HG02588 (cell line): ENCODE data around the gene CCNT2.
"Not testable (repeated sequence)": the region's sequence is repeated elsewhere in the genome, so short reads cannot be mapped to it uniquely, and the experiment has no call there.

Source experiments
- ATAC-seq: cut with Tn5 transposase; IDR thresholded peaks from one replicate; pipeline ENCODE4 v1.9.1; 2021; ENCODE audit warnings: mild to moderate bottlenecking, moderate library complexity; ENCODE audit not compliant: unreplicated experiment

Gene CCNT2

DNA sequence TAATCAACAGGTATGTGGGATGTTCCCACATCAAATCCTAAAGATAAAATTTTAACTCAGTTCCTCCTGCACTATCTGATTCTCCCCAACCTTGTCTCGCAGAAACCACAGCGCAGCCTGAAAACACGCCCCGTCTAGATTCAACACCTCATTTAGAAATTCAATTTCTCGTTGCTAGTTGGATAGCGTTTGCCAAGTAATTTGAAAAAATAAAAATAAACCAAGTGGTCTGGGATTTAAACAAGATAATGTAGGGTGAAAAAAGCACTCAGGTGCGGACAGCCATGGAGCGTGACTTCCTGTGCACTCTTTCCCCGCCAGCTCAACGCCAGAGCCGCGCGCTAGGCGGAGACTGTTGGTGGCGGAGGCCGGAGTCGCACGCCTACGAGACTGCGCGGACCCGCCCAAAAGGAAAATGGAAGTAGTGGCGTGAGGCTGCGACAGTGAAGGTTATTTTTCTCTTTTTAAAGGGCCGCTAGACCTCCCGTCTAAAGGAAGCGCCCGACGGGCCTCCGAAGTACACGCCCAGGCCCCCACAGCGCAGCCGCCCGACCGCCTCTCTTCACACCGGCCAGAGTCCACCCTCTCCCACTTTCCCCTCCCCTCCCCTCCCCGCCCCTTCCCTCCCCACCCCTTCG is 615 bp upstream of the CCNT2 start:
- ATAC-seq: peak; percentile 70

- peak; percentile 7 for ATAC-seq
Observed at GRCh38 chr2:134919341-134920210, 954 bp downstream of the CCNT2 start.

- ATAC-seq: no peak
Observed at GRCh38 chr2:134924912-134925311, 6.3 kb downstream of the CCNT2 start.

- ATAC-seq: no peak
Observed at GRCh38 chr2:134926231-134926931, 7.8 kb downstream of the CCNT2 start.

DNA sequence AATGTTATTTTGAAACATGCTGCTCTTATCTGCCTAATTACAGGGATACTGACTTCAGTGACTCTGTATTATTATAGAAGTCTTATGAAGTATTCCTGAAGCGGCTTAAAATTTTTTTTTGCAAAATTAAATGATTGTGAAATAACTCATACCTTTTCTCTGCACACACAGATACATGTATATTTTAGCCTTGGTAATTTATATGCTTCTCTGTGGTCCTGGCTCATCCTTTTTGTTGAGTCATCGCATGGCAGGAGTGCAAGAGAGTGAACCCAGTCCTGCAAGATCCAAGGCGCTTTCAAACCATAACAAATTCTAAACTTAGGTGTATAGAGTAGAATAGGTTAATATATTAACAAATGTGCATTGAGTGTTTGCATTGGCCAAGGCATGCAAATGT is 8.6 kb downstream of the CCNT2 start:
- no peak for ATAC-seq

GRCh38 chr2:134932864-134933526 is 14.4 kb downstream of the CCNT2 start:
- no peak for ATAC-seq

- no peak for ATAC-seq
Observed at GRCh38 chr2:134933732-134934131, 15.1 kb downstream of the CCNT2 start.

GRCh38 chr2:134934150-134934549 is 15.5 kb downstream of the CCNT2 start:
- ATAC-seq: no peak

GRCh38 chr2:134934641-134935040 is 16.0 kb downstream of the CCNT2 start:
- ATAC-seq: no peak

GRCh38 chr2:134936691-134937090 is 18.1 kb downstream of the CCNT2 start:
- no peak for ATAC-seq

DNA sequence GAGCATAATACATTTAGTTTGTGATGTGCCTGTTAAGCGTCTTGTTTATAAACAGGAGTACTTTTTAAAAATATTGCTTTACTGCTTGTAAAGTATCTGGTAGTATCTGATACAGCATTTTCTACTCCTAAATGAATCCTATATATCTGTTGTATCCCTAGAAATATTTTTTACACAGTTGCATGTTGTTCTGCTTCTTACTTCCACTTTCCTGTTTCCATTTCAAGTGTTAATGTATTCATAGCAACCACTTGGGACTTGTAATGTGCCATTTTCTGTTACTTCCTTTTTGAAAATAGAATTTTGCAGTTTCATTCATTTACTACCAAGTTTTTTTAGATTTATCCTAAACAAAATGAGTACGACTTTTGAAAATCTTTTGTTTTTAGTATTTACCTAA is 24.9 kb downstream of the CCNT2 start:
- ATAC-seq: peak; percentile 82

DNA sequence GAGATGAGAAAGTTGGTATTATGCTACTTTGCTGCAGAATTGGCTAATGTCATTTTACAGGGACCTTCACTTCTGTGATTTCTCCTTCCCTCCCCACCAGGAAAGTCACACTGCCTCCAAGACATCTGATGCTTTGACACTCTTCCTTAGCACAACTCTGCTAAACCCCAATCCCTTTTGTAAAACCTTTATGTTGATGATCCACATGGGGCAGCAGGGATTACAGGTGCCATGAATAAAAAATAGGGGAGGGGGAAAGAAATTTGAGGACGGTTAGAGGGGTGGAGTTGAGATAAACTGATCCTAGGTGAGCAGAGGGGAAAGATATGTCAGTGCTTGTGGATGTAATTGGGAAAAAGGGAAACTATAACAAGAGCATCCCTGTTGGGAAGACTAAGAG is 26.4 kb downstream of the CCNT2 start:
- no peak for ATAC-seq

DNA sequence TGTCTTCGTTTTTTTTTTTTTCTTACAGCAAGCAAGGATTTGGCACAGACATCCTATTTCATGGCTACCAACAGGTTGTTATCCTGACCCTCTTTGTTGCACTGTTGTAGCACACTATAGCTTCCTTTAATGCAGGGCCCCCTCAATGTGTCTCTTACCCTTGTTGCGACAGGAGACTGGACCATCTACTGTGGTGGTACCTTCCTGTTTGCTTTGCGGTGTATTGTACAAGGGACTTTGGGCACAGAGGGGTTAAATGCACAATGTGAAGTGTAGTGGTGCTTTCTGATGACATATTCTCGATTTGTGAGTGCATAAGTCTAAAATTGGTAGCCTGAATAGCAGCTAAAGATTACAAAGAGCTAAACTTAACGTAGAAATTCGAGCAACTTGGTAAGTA is 27.5 kb downstream of the CCNT2 start:
- no peak for ATAC-seq

DNA sequence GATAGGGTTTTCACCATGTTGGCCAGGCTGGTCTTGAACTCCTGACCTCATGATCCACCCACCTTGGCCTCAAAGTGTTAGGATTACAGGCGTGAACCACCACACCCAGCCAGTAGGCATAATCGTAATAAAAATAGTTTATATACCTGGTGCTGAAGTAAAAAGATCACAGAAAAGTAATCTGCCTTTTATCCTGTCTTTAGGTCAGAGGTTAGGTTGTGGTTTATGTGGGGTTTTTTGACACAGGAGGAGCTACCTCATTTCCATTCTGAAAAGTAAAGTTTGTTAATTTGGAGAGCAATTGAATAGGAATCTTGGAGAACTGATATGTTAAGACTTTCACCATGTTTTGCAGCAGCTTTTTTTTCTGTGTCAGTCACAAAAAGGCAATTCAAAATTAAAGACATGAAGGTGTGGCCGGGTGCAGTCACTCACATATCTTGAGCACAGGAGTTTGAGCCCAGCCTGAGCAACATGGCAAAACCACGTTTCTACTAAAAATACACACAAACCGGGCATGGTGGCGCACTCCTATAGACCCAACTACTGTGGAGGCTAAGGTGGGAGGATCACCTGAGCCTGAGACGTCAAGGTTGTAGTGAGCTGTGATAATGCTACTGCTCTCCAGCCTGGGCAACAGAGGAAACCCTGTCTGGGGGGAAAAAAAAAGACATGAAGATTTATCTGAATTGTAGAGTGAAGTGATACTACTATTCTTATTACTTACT is 31.5 kb downstream of the CCNT2 start:
- ATAC-seq: no peak

- ATAC-seq: no peak
Observed at GRCh38 chr2:134950886-134951285, 32.3 kb downstream of the CCNT2 start.

DNA sequence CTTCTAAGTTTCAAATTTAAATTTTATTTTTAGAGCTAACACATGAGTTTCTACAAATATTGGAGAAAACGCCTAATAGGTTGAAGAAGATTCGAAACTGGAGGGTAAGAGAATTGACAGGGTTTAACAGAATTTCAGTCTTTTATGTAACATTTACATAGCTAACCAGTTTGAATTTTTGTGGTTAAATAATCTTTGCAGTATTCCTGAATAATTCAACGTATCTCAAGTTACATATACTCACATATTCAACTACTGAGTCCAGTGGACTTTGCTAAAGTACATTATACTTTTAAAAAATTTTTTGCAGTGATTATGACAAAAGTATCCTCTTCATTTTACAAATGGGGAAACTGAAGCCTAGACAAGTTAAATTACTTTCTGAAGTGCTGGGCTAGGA is 34.0 kb downstream of the CCNT2 start:
- ATAC-seq: no peak

- ATAC-seq: no peak
Observed at GRCh38 chr2:134954065-134954464, 35.4 kb downstream of the CCNT2 start.

DNA sequence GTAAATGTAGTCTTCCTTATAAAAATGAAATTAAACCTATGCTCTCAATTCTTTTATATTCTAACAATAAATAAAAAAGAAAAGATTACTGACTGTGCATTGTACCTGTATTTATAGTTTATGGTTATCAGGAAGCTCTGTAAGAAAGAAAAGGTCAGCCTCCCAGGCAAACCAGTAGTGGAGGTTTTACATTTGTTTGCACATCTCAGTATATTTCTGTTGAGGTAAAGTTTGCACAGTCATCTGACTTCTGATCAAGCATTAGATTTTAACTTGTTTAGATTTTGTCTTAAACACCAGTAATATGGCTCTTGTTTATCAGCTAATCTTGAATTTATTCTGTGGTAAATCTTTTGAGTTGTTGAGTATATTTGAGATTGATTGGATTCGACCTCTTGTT is 37.1 kb downstream of the CCNT2 start:
- no peak for ATAC-seq

DNA sequence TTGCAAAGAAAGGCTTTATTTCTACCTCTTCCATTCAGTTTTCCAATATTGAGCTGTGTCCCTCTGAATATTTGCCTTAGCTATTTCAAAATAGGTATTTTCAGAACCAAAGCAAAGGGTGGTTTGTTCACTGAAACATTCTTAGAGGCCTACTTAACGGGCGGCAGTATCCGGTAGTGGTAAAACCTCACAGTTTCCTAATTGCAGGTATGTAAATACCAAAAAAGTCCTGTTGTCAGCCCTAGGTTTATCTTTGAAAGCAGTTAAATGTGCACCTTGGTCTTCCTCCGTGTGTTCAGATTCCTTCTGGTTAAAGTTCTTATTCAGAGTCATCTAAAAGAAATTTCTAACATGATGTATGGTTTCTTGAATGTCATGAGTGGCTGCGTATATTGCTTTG is 38.9 kb downstream of the CCNT2 start:
- ATAC-seq: no peak

GRCh38 chr2:134967166-134967565 is 48.5 kb downstream of the CCNT2 start:
- ATAC-seq: not testable (repeated sequence)
